Measurements from ENCODE around the gene THRB.

The THRB gene

DNA sequence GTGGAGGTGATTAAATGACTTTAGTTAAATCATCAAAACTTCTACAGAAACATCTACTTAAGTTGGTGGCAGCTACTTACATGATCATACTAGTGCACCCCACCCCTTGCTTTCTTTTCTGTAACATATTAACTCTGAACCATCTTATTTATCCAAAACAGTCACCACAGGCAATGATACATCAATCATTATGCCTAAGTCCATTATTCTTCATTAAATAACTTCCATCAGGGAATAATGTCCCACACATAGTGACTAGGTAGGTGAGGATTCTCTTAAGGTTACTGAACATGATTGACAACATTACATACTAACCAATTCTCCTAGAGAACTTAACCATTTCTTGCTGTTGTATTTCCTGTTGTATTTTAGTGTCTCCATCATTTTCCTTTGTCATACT lies 339.4 kb downstream of the THRB start:
- DNase-seq: no peak
- no peaks in the 10 kb centered on the region for H3K27me3 ChIP-seq (replicated peaks; ENCODE audit: control insufficient read depth, insufficient read depth, low read length, poor library complexity, severe bottlenecking)
- H3K36me3 ChIP-seq (ENCODE audit: control insufficient read depth, insufficient read depth, low read length): no peaks in the 10 kb centered on the region
- H3K4me1 ChIP-seq (ENCODE audit: control insufficient read depth, insufficient read depth, low read length, poor library complexity, severe bottlenecking): no peaks in the 10 kb centered on the region
- no peaks in the 10 kb centered on the region for H3K9me3 ChIP-seq (ENCODE audit: control insufficient read depth, low read length)
- H3K27ac ChIP-seq (ENCODE audit: insufficient read depth, low read length, poor library complexity, severe bottlenecking): no peak overlapping the region
- H3K4me3 ChIP-seq (ENCODE audit: insufficient read depth, low read depth, low read length, poor library complexity, severe bottlenecking): no peak overlapping the region

DNA sequence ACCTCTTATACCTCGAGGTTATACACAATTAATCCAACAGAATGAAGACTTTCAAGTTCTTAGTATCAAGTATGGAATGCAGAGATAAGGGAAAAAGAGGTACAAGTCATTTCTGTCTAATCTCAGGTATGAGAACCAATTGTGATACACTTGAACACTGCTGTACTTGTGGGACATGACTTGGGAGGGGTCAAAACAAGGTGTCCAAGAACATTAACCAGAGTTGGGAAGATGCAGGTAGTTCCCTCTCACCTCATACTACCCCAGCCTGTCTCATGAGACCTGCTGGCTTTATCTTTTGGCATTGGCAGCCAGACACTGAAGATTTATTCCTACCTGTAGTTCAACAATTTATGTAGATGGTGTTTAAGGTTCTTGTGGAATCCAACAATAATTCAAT lies 339.9 kb downstream of the THRB start:
- H3K4me1 ChIP-seq (ENCODE audit: control insufficient read depth, insufficient read depth, low read length, poor library complexity, severe bottlenecking): no peaks in the 10 kb centered on the region
- no peak overlapping the region for H3K4me3 ChIP-seq (ENCODE audit: insufficient read depth, low read depth, low read length, poor library complexity, severe bottlenecking)
- H3K9me3 ChIP-seq (ENCODE audit: control insufficient read depth, low read length): no peaks in the 10 kb centered on the region
- no peak overlapping the region for H3K27ac ChIP-seq (ENCODE audit: insufficient read depth, low read length, poor library complexity, severe bottlenecking)
- no peak for DNase-seq
- no peaks in the 10 kb centered on the region for H3K36me3 ChIP-seq (ENCODE audit: control insufficient read depth, insufficient read depth, low read length)
- H3K27me3 ChIP-seq (replicated peaks; ENCODE audit: control insufficient read depth, insufficient read depth, low read length, poor library complexity, severe bottlenecking): no peaks in the 10 kb centered on the region

- Histone ChIP-seq H3K27me3 (replicated peaks; ENCODE audit: control insufficient read depth, insufficient read depth, low read length, poor library complexity, severe bottlenecking) (no peaks in the 10 kb centered on the region), H3K27ac (ENCODE audit: insufficient read depth, low read length, poor library complexity, severe bottlenecking) (no peak overlapping the region), H3K36me3 (ENCODE audit: control insufficient read depth, insufficient read depth, low read length) (no peaks in the 10 kb centered on the region), H3K9me3 (ENCODE audit: control insufficient read depth, low read length) (no peaks in the 10 kb centered on the region), H3K4me1 (ENCODE audit: control insufficient read depth, insufficient read depth, low read length, poor library complexity, severe bottlenecking) (no peaks in the 10 kb centered on the region), H3K4me3 (ENCODE audit: insufficient read depth, low read depth, low read length, poor library complexity, severe bottlenecking) (no peak overlapping the region)
- DNase-seq: no peak
These were observed 340.5 kb downstream of the THRB start for GRCh38 chr3:24154013-24154695.

DNA sequence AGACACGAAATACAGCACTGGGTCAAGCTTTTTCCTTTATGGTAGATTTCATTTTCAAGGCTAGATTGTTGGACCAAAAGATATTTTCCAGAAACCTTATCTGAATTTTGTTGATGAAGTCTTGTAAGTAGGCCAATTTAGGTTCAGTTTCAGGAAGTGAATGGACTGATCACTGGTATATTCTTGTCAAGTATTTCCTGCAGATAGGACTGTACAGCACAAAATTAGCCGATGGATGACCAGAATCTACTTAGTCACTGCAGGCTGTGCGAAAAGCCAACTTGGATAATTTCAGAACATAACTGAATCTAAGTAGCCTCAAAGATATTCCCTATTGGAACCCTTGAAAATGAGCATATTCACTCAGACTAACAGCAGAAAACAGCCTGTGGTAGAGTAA lies 343.1 kb downstream of the THRB start:
- no peaks in the 10 kb centered on the region for H3K4me1 ChIP-seq (ENCODE audit: control insufficient read depth, insufficient read depth, low read length, poor library complexity, severe bottlenecking)
- H3K27ac ChIP-seq (ENCODE audit: insufficient read depth, low read length, poor library complexity, severe bottlenecking): no peak overlapping the region
- H3K36me3 ChIP-seq (ENCODE audit: control insufficient read depth, insufficient read depth, low read length): no peaks in the 10 kb centered on the region
- H3K4me3 ChIP-seq (ENCODE audit: insufficient read depth, low read depth, low read length, poor library complexity, severe bottlenecking): no peak overlapping the region
- no peaks in the 10 kb centered on the region for H3K27me3 ChIP-seq (replicated peaks; ENCODE audit: control insufficient read depth, insufficient read depth, low read length, poor library complexity, severe bottlenecking)
- H3K9me3 ChIP-seq (ENCODE audit: control insufficient read depth, low read length): no peaks in the 10 kb centered on the region
- no peak for DNase-seq

GRCh38 chr3:24149032-24149431 lies 345.6 kb downstream of the THRB start:
- Histone ChIP-seq H3K4me1 (ENCODE audit: control insufficient read depth, insufficient read depth, low read length, poor library complexity, severe bottlenecking) (no peaks in the 10 kb centered on the region), H3K27me3 (replicated peaks; ENCODE audit: control insufficient read depth, insufficient read depth, low read length, poor library complexity, severe bottlenecking) (no peaks in the 10 kb centered on the region), H3K9me3 (ENCODE audit: control insufficient read depth, low read length) (no peaks in the 10 kb centered on the region), H3K4me3 (ENCODE audit: insufficient read depth, low read depth, low read length, poor library complexity, severe bottlenecking) (no peak overlapping the region), H3K36me3 (ENCODE audit: control insufficient read depth, insufficient read depth, low read length) (no peaks in the 10 kb centered on the region), H3K27ac (ENCODE audit: insufficient read depth, low read length, poor library complexity, severe bottlenecking) (no peak overlapping the region)
- DNase-seq: no peak

DNA sequence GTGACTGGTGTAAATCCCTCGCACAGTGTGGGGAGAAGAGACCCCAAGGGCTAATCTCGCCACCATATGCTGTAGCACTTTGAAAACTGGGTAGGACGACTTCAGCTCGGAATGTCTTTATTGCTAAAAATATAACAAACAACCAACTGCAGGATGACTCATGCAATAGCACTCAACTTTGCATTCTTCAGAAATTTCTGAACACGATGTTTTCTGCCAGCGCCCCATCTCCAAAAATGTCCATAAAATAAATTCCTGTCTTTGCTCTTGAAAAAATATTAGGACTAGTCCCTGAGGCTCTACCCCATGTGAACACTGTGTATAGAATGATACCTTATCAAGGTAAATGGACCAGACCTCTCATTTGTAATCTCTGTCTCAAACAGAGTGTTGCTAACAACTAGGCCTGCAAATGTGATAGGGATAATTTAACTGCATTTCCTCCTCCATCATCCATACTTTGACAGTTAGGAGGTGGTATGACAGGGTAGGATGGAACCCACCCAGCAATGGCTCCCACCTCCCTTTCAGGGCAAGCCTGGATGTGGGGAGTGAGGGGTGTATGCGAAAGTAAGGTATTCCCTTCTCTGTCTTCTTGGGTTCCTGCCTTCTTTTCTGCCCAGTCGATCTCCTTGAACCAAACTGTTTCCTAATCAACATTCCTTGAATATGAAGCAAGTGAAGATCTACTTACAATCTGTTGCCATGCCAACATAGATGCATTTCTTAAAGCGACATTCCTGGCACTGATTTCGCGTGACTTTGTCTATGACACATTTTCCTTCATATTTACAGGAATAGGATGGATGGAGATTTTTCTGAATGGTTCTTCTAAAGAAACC lies 348.4 kb downstream of the THRB start:
- no peak for DNase-seq
- Histone ChIP-seq H3K27ac (ENCODE audit: insufficient read depth, low read length, poor library complexity, severe bottlenecking) (no peak overlapping the region), H3K36me3 (ENCODE audit: control insufficient read depth, insufficient read depth, low read length) (no peaks in the 10 kb centered on the region)

GRCh38 chr3:24145481-24145880 lies 349.2 kb downstream of the THRB start:
- H3K4me3 ChIP-seq (ENCODE audit: insufficient read depth, low read depth, low read length, poor library complexity, severe bottlenecking): no peak overlapping the region
- no peaks in the 10 kb centered on the region for H3K27me3 ChIP-seq (replicated peaks; ENCODE audit: control insufficient read depth, insufficient read depth, low read length, poor library complexity, severe bottlenecking)
- no peaks in the 10 kb centered on the region for H3K9me3 ChIP-seq (ENCODE audit: control insufficient read depth, low read length)
- no peak overlapping the region for H3K27ac ChIP-seq (ENCODE audit: insufficient read depth, low read length, poor library complexity, severe bottlenecking)
- DNase-seq: no peak
- H3K4me1 ChIP-seq (ENCODE audit: control insufficient read depth, insufficient read depth, low read length, poor library complexity, severe bottlenecking): no peaks in the 10 kb centered on the region
- H3K36me3 ChIP-seq (ENCODE audit: control insufficient read depth, insufficient read depth, low read length): no peaks in the 10 kb centered on the region

More for the DNA sequence above, 348.4 kb downstream of the THRB start:
- Histone ChIP-seq H3K4me1 (ENCODE audit: control insufficient read depth, insufficient read depth, low read length, poor library complexity, severe bottlenecking) (no peaks in the 10 kb centered on the region), H3K4me3 (ENCODE audit: insufficient read depth, low read depth, low read length, poor library complexity, severe bottlenecking) (no peak overlapping the region), H3K9me3 (ENCODE audit: control insufficient read depth, low read length) (no peaks in the 10 kb centered on the region), H3K27me3 (replicated peaks; ENCODE audit: control insufficient read depth, insufficient read depth, low read length, poor library complexity, severe bottlenecking) (no peaks in the 10 kb centered on the region)

- no peaks in the 10 kb centered on the region for H3K27me3 ChIP-seq (replicated peaks; ENCODE audit: control insufficient read depth, insufficient read depth, low read length, poor library complexity, severe bottlenecking)
- H3K4me3 ChIP-seq (ENCODE audit: insufficient read depth, low read depth, low read length, poor library complexity, severe bottlenecking): no peak overlapping the region
- no peaks in the 10 kb centered on the region for H3K4me1 ChIP-seq (ENCODE audit: control insufficient read depth, insufficient read depth, low read length, poor library complexity, severe bottlenecking)
- H3K27ac ChIP-seq (ENCODE audit: insufficient read depth, low read length, poor library complexity, severe bottlenecking): no peak overlapping the region
- H3K36me3 ChIP-seq (ENCODE audit: control insufficient read depth, insufficient read depth, low read length): no peaks in the 10 kb centered on the region
- no peak for DNase-seq
- H3K9me3 ChIP-seq (ENCODE audit: control insufficient read depth, low read length): no peaks in the 10 kb centered on the region
These were observed 352.5 kb downstream of the THRB start for GRCh38 chr3:24142127-24142526.

DNA sequence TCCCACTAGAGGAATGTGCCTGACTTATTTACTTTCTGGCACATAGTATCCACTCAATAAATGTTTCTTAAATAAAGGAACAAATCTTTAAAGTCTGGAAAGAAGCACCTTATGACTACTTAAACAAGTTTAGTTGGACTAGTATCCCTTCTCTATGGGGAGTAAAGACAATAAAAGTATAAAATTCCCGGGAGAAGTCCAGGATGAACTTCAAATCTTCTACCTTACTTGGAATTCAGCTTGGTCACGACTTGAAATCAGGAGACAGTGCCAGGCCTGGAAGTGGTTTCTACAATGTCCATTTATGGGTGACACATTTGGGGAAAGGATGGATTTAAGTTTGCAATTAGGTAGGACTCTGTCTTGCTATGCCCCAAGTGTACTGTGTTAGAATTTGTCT lies 353.1 kb downstream of the THRB start:
- Histone ChIP-seq H3K4me1 (ENCODE audit: control insufficient read depth, insufficient read depth, low read length, poor library complexity, severe bottlenecking) (no peaks in the 10 kb centered on the region), H3K9me3 (ENCODE audit: control insufficient read depth, low read length) (no peaks in the 10 kb centered on the region), H3K36me3 (ENCODE audit: control insufficient read depth, insufficient read depth, low read length) (no peaks in the 10 kb centered on the region), H3K4me3 (ENCODE audit: insufficient read depth, low read depth, low read length, poor library complexity, severe bottlenecking) (no peak overlapping the region), H3K27ac (ENCODE audit: insufficient read depth, low read length, poor library complexity, severe bottlenecking) (no peak overlapping the region), H3K27me3 (replicated peaks; ENCODE audit: control insufficient read depth, insufficient read depth, low read length, poor library complexity, severe bottlenecking) (no peaks in the 10 kb centered on the region)
- no peak for DNase-seq

Data from effector memory CD4-positive, alpha-beta T cell (primary cell).